ENCODE measurements around the gene TESMIN.

GRCh38 chr11:68724293-68724692 lies 27.0 kb downstream of the TESMIN start:
- TF ChIP-seq CTCF (conservative IDR thresholded peaks at IDR 0.05; ENCODE audit: low read depth, low read length) (no peak), RAD21 (IDR thresholded peaks at IDR 0.05; ENCODE audit: low read length) (no peak), MAZ (IDR thresholded peaks at IDR 0.05; ENCODE audit: borderline replicate concordance, low read depth, low read length) (no peak), RFX5 (IDR thresholded peaks at IDR 0.05; ENCODE audit: low read depth, low read length) (no peak), FOS (IDR thresholded peaks at IDR 0.05; ENCODE audit: low read depth, low read length) (no peak), POLR2A (IDR thresholded peaks at IDR 0.05; ENCODE audit: low read depth, low read length) (no peak), CHD1 (IDR thresholded peaks at IDR 0.05; ENCODE audit: low read depth, low read length) (no peak), BHLHE40 (IDR thresholded peaks at IDR 0.05; ENCODE audit: low read depth, low read length) (no peak)

Measured in IMR-90 (cell line).